Right cardiac atrium (tissue), 5 donors: ENCODE results near the gene CTBP2. TPM values are rescaled to one million over a fixed set of nuclear protein-coding genes. Genes with fewer than 3 reads are reported as not detected.
A peak's percentile ranks its signal among the peaks of the same experiment; 100 is the strongest.

Experiments used
- ATAC-seq, 2 donors: fragments of 200-7000 bp; cut with Tn5 transposase; one replicate each; pipeline versions ENCODE4 v1.8.0 to v1.9.1; 2020; ENCODE audit warnings: moderate library complexity in 2 of 2, mild to moderate bottlenecking in 1 of 2
- DNase-seq, 3 donors: peaks; one replicate each; pipeline ENCODE4 v3.0.0-alpha.2; 2020
- H3K27ac ChIP-seq: one replicate; pipeline ENCODE4 v1.5.1; 2013; ENCODE audit warnings: mild to moderate bottlenecking, low read length, control low read depth, moderate library complexity
- H3K27me3 ChIP-seq: one replicate; pipeline ENCODE4 v1.6.1; 2013; ENCODE audit not compliant: control insufficient read depth, insufficient read depth
- H3K4me1 ChIP-seq: one replicate; pipeline ENCODE4 v1.6.1; 2013; ENCODE audit warnings: low read length; ENCODE audit not compliant: control insufficient read depth, insufficient read depth
- H3K4me3 ChIP-seq: one replicate; pipeline ENCODE4 v1.5.1; 2013; ENCODE audit warnings: low read length, control low read depth
- H3K9me3 ChIP-seq: one replicate; pipeline ENCODE4 v1.6.1; 2013; ENCODE audit warnings: low read length; ENCODE audit not compliant: control insufficient read depth
- WGBS: extraction: QIAGEN DNeasy Blood & Tissue Kit; methylation state at CpG from one replicate; pipeline ENCODE4 v1.1.7; 2013; 5-methylcytosine and 5-hydroxymethylcytosine counted together
- intact Hi-C, 4 donors: fragments of 100-400 bp; cut with DNase I; formaldehyde crosslinking; loops; one replicate each; pipeline versions ENCODE4 v1.11.0 to v1.14.0; 2022 to 2023
- polyA plus RNA-seq: library from polyadenylated mRNA; stranded (reverse); fragments of 200-250 nt; gene quantifications from one replicate; pipeline ENCODE4 v1.2.3, GENCODE V29; 2013
- total RNA-seq, 4 donors: library from RNA; stranded (reverse); fragmentation: NEBNext Ultra II Directional; extraction: Animal tissue kit (Norgen Biotek cat#: 25700); gene quantifications; one replicate each; pipeline ENCODE4 v1.2.1, GENCODE V29; 2021
- donor health status: healthy with polysubstance abuse.
- donor health status: DM: no; HTN: yes; CAD: no.
- donor health status: DM: no; HTN: no; CAD: no.
- donor health status: DM: no; HTN: yes; CAD: no; lungs with severe emphysema.
- donor health status: DM: yes; HTN: yes; CAD: no.

CTBP2 gene
- total and polyA plus RNA-seq, 5 donors: 16.6 to 38.7 (median 37.6) TPM

DNA sequence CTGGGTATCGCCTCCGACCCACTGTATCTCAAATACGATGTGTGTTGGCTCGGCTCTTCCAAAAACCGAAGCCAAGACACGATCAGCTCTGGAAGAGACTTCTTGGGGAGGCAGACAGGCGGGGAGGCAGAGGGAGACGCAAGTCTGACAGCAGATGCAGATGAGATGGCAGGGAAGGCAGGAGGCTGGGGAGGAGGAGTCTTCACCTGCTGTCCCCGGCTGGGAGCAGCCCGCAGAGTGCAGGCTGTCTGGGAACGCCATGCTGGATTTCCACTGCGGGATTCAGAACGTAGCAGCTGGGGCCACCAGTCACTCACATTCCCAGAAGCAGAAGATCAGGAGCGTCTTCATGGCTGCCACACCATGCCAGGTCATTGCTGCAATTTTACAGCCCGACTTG, 29.4 kb downstream of the CTBP2 start:
- H3K27ac ChIP-seq: no peak overlapping the region
- H3K4me1 ChIP-seq: peaks cover 11% of the 10 kb centered on the region
- DNase-seq (no peak), ATAC-seq (no peak)
- intact Hi-C loops: no loop called here
- WGBS: 84% methylated on average over 15 of the region's 15 CpGs
- no peaks in the 10 kb centered on the region for H3K9me3 ChIP-seq
- no peaks in the 10 kb centered on the region for H3K27me3 ChIP-seq
- no peak overlapping the region for H3K4me3 ChIP-seq

DNA sequence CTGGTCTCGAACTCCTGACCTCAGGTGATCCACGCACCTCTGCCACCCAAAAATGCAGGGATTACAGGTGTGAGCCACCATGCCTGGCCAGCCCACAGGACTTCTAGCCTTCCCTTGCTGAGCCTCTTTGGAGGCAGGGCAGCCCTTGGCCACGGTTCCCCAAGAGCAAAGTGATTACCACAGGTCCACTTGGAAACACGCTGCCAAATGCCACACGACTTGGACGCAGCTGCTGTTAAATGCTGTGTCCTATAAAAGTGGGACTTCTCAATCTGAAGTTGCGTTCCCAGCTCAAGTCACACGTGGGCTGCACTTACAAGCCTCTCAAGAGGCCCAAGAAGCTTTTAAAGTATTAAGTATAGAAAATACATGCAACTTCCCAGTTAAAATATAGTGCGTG, 30.1 kb downstream of the CTBP2 start:
- H3K9me3 ChIP-seq: no peaks in the 10 kb centered on the region
- 76% methylated on average over 9 of the region's 9 CpGs for whole genome bisulfite sequencing
- H3K27me3 ChIP-seq: no peaks in the 10 kb centered on the region
- intact Hi-C loops: no loop called here
- DNase-seq (peak in 1 of 3 donors; percentile 53), ATAC-seq (peak in 1 of 2 donors; percentile 6)
- peaks cover 17% of the 10 kb centered on the region for H3K4me1 ChIP-seq
- H3K27ac ChIP-seq: no peak overlapping the region
- no peak overlapping the region for H3K4me3 ChIP-seq

DNA sequence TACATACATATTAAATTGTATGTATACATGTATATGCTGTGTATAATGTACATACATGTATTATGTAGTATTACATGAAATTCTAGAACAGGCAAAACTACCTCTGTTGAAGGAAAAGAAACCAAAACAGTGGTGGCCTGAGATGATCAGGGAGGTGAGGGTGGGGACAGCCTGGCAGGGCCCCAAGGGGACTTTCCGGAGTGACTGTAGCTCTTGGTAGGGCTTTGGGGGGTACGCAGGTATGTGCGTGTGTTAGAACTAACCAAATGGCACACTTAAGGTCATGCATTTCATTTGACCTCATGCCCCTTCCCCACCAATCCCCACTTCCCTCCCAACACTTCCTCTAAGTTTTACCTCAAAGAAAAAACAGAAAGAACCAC, 31.3 kb downstream of the CTBP2 start:
- DNase-seq (no peak), ATAC-seq (no peak)
- H3K4me1 ChIP-seq: peaks cover 21% of the 10 kb centered on the region
- intact Hi-C loops: no loop called here
- WGBS: 90% methylated on average over 3 of the region's 3 CpGs
- no peak overlapping the region for H3K27ac ChIP-seq
- H3K4me3 ChIP-seq: no peak overlapping the region
- H3K27me3 ChIP-seq: no peaks in the 10 kb centered on the region
- H3K9me3 ChIP-seq: no peaks in the 10 kb centered on the region

GRCh38 chr10:125128397-125129075, 31.8 kb downstream of the CTBP2 start:
- no peak for DNase-seq
- H3K4me1 ChIP-seq: peaks cover 23% of the 10 kb centered on the region

DNA sequence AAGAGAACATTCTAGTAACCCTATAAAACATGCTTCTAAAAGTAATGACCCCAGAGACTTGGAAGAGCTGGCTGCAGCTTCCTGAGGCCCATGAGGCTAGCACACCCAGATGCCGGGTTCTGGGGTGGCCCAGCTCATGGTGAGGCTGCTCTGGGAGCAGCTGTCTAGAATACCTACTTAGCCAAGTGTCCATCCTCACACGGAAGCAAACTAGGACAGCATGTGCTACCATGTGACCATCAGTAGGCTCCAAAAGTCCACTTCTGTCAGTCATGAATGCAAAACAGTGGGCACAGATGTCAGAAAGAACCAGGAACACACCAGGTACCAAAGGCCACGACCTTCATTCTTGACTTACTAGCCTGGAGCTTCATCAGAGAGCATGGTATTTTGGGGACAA, 32.4 kb downstream of the CTBP2 start:
- no peak for DNase-seq

More at GRCh38 chr10:125128397-125129075, 31.8 kb downstream of the CTBP2 start:
- Histone ChIP-seq H3K27me3 (no peaks in the 10 kb centered on the region), H3K4me3 (no peak overlapping the region), H3K27ac (no peak overlapping the region), H3K9me3 (no peaks in the 10 kb centered on the region)
- ATAC-seq: no peak
- WGBS: 87% methylated on average over 8 of the region's 8 CpGs
- intact Hi-C loops: no loop called here

GRCh38 chr10:125127110-125127509, 33.3 kb downstream of the CTBP2 start:
- intact Hi-C loops: no loop called here

More for the DNA sequence above, 32.4 kb downstream of the CTBP2 start:
- ATAC-seq: no peak
- 68% methylated on average over 3 of the region's 3 CpGs for WGBS
- Histone ChIP-seq H3K4me1 (peaks cover 25% of the 10 kb centered on the region), H3K4me3 (no peak overlapping the region), H3K27ac (no peak overlapping the region), H3K9me3 (no peaks in the 10 kb centered on the region), H3K27me3 (no peaks in the 10 kb centered on the region)
- intact Hi-C loops: no loop called here

GRCh38 chr10:125125951-125126735, 34.2 kb downstream of the CTBP2 start:
- H3K9me3 ChIP-seq: no peaks in the 10 kb centered on the region
- no peaks in the 10 kb centered on the region for H3K27me3 ChIP-seq
- intact Hi-C loops: no loop called here
- H3K4me3 ChIP-seq: no peak overlapping the region
- 92% methylated on average over 22 of the region's 22 CpGs for WGBS
- H3K27ac ChIP-seq: no peak overlapping the region
- ATAC-seq (no peak), DNase-seq (peak in 1 of 3 donors; percentile 62)
- peaks cover 29% of the 10 kb centered on the region for H3K4me1 ChIP-seq

More at GRCh38 chr10:125127110-125127509, 33.3 kb downstream of the CTBP2 start:
- ATAC-seq (no peak), DNase-seq (no peak)
- Histone ChIP-seq H3K9me3 (no peaks in the 10 kb centered on the region), H3K27ac (no peak overlapping the region), H3K4me1 (peaks cover 28% of the 10 kb centered on the region), H3K4me3 (no peak overlapping the region), H3K27me3 (no peaks in the 10 kb centered on the region)
- WGBS: 95% methylated on average over 5 of the region's 5 CpGs

DNA sequence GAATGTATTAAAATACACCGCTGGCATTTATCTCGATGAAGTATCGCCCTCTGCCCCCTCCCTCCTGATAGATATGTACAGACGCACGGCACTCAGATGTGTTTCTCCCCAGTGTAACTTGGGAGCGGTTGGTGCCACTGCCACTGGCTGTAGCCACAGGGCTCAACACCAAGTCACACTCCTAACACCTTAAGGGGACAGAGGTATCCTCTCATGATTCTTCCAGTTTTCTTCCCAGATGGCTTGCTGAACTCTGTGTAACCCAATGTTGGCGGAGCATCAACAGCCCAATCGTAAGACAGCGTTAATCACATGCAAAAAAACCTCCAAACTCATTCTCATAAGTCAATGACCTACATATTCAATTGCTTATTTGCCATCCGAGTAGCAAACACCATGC, 35.5 kb downstream of the CTBP2 start:
- Histone ChIP-seq H3K27me3 (no peaks in the 10 kb centered on the region), H3K4me1 (peaks cover 34% of the 10 kb centered on the region), H3K9me3 (no peaks in the 10 kb centered on the region), H3K27ac (peak overlapping the region; percentile 61), H3K4me3 (no peak overlapping the region)
- ATAC-seq (peak; percentile 18 to 22), DNase-seq (peak in 2 of 3 donors; percentile 27 to 40)
- 42% methylated on average over 10 of the region's 10 CpGs for WGBS
- intact Hi-C loops: no loop called here

- no peaks in the 10 kb centered on the region for H3K9me3 ChIP-seq
- no peak for ATAC-seq
- no peaks in the 10 kb centered on the region for H3K27me3 ChIP-seq
- no peak overlapping the region for H3K4me3 ChIP-seq
- intact Hi-C loops: no loop called here
- no peak for DNase-seq
- WGBS: 32% methylated on average over 11 of the region's 11 CpGs
- H3K4me1 ChIP-seq: peaks cover 34% of the 10 kb centered on the region
- H3K27ac ChIP-seq: peak overlapping the region; percentile 91
These were observed 36.3 kb downstream of the CTBP2 start for GRCh38 chr10:125124115-125124487.

DNA sequence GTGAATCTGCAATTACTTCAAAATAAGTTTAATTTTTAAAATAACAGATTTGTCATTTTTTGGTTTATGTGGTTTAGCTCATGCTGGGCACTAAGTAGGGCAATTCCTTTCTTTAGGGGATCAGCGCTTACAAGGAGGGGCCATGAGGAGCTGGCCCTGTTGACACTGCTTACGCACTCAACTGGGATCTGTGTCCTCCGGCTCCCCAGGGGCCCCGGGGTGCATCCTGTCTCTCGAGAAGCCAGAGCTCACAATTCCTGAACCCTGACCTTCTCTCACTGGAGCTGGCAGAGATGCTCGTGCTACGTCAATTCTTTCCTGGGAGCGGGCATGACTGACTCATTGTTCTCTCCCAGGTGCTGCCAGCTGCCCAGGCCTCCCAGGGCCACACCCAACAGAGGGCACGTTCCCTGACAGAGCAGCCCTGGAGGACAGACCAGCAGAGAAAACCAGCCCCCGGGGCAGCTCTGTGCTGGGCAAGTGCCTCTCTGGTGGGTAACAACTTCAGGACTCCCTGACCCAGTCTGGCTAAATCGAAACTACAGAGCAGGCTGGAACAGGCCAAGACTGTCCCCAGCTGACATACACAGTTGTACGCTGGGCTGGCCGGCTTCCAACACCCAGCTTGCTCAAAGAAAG, 36.8 kb downstream of the CTBP2 start:
- ATAC-seq (peak; percentile 82 to 91), DNase-seq (peak; percentile 90 to 97 (median 94))
- H3K4me1 ChIP-seq: peaks cover 38% of the 10 kb centered on the region
- intact Hi-C loops: no loop called here
- H3K4me3 ChIP-seq: no peak overlapping the region
- H3K27ac ChIP-seq: peak overlapping the region; percentile 91
- 15% methylated on average over 13 of the region's 13 CpGs for WGBS
- no peaks in the 10 kb centered on the region for H3K9me3 ChIP-seq
- no peaks in the 10 kb centered on the region for H3K27me3 ChIP-seq

DNA sequence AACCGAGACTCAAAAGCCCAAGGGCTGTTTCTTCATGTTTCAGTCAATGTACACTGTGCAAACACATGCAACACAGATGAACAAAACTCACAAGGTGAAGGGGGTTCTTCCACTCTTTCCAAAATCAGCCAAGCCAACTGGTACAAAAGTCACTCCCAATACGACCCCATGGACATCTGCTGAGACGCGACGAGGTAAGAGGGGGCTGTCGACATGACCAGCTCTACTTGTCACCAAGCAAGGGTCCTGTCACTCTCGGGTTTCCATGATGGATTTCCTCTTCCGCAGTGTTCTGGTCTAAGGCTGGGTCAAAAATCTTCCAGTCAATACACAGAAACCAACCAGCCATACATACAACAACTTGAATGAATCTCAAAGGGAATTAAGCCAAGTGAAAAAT, 37.8 kb downstream of the CTBP2 start:
- intact Hi-C loops: no loop called here
- Histone ChIP-seq H3K4me3 (no peak overlapping the region), H3K27me3 (no peaks in the 10 kb centered on the region), H3K27ac (no peak overlapping the region), H3K9me3 (no peaks in the 10 kb centered on the region), H3K4me1 (peaks cover 36% of the 10 kb centered on the region)
- no peak for DNase-seq
- 95% methylated on average over 8 of the region's 8 CpGs for WGBS
- ATAC-seq: no peak
